KMS-11 (cell line): ENCODE results near the gene GAB2.

ENCODE experiments used
- H2AFZ ChIP-seq: fragments of 200-600 bp; sonication (generic); 2 replicates; pipeline ENCODE4 v1.6.1; 2016; ENCODE audit warnings: antibody characterized with exemption, mixed run types, low read depth
- H3K27ac ChIP-seq: fragments of 200-600 bp; sonication (generic); 2 replicates; pipeline ENCODE4 v1.6.1; 2016; ENCODE audit warnings: mild to moderate bottlenecking, mixed run types
- H3K27me3 ChIP-seq: fragments of 200-600 bp; sonication (generic); 2 replicates; pipeline ENCODE4 v1.6.1; 2017; ENCODE audit warnings: mild to moderate bottlenecking, low read depth, mixed run types, moderate library complexity; ENCODE audit not compliant: insufficient read depth
- H3K36me3 ChIP-seq: fragments of 200-600 bp; sonication (generic); 2 replicates; pipeline ENCODE4 v1.6.1; 2017; ENCODE audit warnings: mild to moderate bottlenecking, mixed run types; ENCODE audit not compliant: insufficient read depth
- H3K4me1 ChIP-seq: fragments of 200-600 bp; sonication (generic); 2 replicates; pipeline ENCODE4 v1.6.1; 2016; ENCODE audit warnings: mild to moderate bottlenecking, low read depth, mixed run types; ENCODE audit not compliant: poor library complexity, severe bottlenecking
- H3K4me2 ChIP-seq: fragments of 200-600 bp; sonication (generic); 2 replicates; pipeline ENCODE4 v1.7.0; 2016; ENCODE audit warnings: mild to moderate bottlenecking, mixed run types
- H3K4me3 ChIP-seq: fragments of 200-600 bp; sonication (generic); IDR thresholded peaks from 2 replicates; pipeline ENCODE4 v1.6.1; 2017; ENCODE audit warnings: low read depth, low read length, mixed read lengths; ENCODE audit not compliant: insufficient read depth
- H3K79me2 ChIP-seq: fragments of 200-600 bp; sonication (generic); 2 replicates; pipeline ENCODE4 v1.6.1; 2016; ENCODE audit warnings: low read depth, mixed run types; ENCODE audit not compliant: insufficient read depth
- H3K9ac ChIP-seq: fragments of 200-600 bp; sonication (generic); 2 replicates; pipeline ENCODE4 v1.6.1; 2016; ENCODE audit warnings: mild to moderate bottlenecking, mixed run types
- H4K20me1 ChIP-seq: fragments of 200-600 bp; sonication (generic); 2 replicates; pipeline ENCODE4 v1.6.1; 2016; ENCODE audit warnings: mild to moderate bottlenecking, mixed run types; ENCODE audit not compliant: insufficient read depth
- CTCF ChIP-seq: fragments of 200-600 bp; sonication (generic); conservative IDR thresholded peaks from 2 replicates; pipeline ENCODE4 v1.6.1; 2017; ENCODE audit warnings: low read depth, mild to moderate bottlenecking, antibody characterized with exemption, low read length, moderate library complexity, mixed read lengths

The GAB2 gene

GRCh38 chr11:78195917-78196560 lies 221.6 kb downstream of the GAB2 start:
- H2AFZ ChIP-seq: no peak overlapping the region
- H3K79me2 ChIP-seq: no peaks in the 10 kb centered on the region
- H3K9ac ChIP-seq: no peak overlapping the region
- H3K27ac ChIP-seq: no peak overlapping the region
- H3K36me3 ChIP-seq: no peaks in the 10 kb centered on the region
- H3K4me3 ChIP-seq: no peak overlapping the region
- H3K4me2 ChIP-seq: no peak overlapping the region
- H3K27me3 ChIP-seq: no peaks in the 10 kb centered on the region
- no peak for TF ChIP-seq CTCF
- H4K20me1 ChIP-seq: no peaks in the 10 kb centered on the region
- no peaks in the 10 kb centered on the region for H3K4me1 ChIP-seq

- Histone ChIP-seq H3K27ac (no peak overlapping the region), H3K27me3 (no peaks in the 10 kb centered on the region), H3K4me3 (no peak overlapping the region), H3K79me2 (no peaks in the 10 kb centered on the region), H3K9ac (no peak overlapping the region), H3K4me2 (no peak overlapping the region), H3K4me1 (peaks cover 11% of the 10 kb centered on the region), H2AFZ (no peak overlapping the region), H3K36me3 (no peaks in the 10 kb centered on the region), H4K20me1 (no peaks in the 10 kb centered on the region)
- TF ChIP-seq CTCF: no peak
These were observed 223.1 kb downstream of the GAB2 start for GRCh38 chr11:78194490-78194889.

GRCh38 chr11:78193806-78194205 lies 223.8 kb downstream of the GAB2 start:
- Histone ChIP-seq H3K4me3 (no peak overlapping the region), H3K4me2 (no peak overlapping the region), H3K9ac (no peak overlapping the region), H2AFZ (no peak overlapping the region), H3K27ac (no peak overlapping the region), H3K27me3 (no peaks in the 10 kb centered on the region), H4K20me1 (no peaks in the 10 kb centered on the region), H3K36me3 (no peaks in the 10 kb centered on the region), H3K4me1 (peaks cover 15% of the 10 kb centered on the region), H3K79me2 (no peaks in the 10 kb centered on the region)
- no peak for TF ChIP-seq CTCF

GRCh38 chr11:78192911-78193351 lies 224.7 kb downstream of the GAB2 start:
- TF ChIP-seq CTCF: no peak
- no peaks in the 10 kb centered on the region for H4K20me1 ChIP-seq
- H2AFZ ChIP-seq: no peak overlapping the region
- H3K4me2 ChIP-seq: no peak overlapping the region
- no peak overlapping the region for H3K27ac ChIP-seq
- H3K4me3 ChIP-seq: no peak overlapping the region
- H3K9ac ChIP-seq: no peak overlapping the region
- H3K4me1 ChIP-seq: peaks cover 15% of the 10 kb centered on the region
- H3K27me3 ChIP-seq: no peaks in the 10 kb centered on the region
- no peaks in the 10 kb centered on the region for H3K36me3 ChIP-seq
- H3K79me2 ChIP-seq: no peaks in the 10 kb centered on the region
